Body of pancreas (tissue), 4 donors: Measurements from ENCODE around the gene SLC25A21.

ENCODE experiments used
- POLR2A ChIP-seq, 3 donors: fragments of 450-650 bp; IDR thresholded peaks; one replicate each; pipeline ENCODE4 v1.6.1; 2016; ENCODE audit warnings: antibody characterized with exemption in 3 of 3, mild to moderate bottlenecking in 2 of 3
- TF ChIP-seq, protein P1 (sequence below), 7 experiments: fragments of 450-650 bp in 4 of 7; fragments of 200-600 bp in 3 of 7; sonication (generic) in 3 of 7; IDR thresholded peaks; one replicate each; pipeline ENCODE4 v1.5.1; 2016 to 2019; ENCODE audit warnings: antibody characterized with exemption in 7 of 7

GRCh38 chr14:36986407-36986806 lies 186.0 kb downstream of the SLC25A21 start:
- TF ChIP-seq, protein P1, sequence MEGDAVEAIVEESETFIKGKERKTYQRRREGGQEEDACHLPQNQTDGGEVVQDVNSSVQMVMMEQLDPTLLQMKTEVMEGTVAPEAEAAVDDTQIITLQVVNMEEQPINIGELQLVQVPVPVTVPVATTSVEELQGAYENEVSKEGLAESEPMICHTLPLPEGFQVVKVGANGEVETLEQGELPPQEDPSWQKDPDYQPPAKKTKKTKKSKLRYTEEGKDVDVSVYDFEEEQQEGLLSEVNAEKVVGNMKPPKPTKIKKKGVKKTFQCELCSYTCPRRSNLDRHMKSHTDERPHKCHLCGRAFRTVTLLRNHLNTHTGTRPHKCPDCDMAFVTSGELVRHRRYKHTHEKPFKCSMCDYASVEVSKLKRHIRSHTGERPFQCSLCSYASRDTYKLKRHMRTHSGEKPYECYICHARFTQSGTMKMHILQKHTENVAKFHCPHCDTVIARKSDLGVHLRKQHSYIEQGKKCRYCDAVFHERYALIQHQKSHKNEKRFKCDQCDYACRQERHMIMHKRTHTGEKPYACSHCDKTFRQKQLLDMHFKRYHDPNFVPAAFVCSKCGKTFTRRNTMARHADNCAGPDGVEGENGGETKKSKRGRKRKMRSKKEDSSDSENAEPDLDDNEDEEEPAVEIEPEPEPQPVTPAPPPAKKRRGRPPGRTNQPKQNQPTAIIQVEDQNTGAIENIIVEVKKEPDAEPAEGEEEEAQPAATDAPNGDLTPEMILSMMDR (IDR thresholded peaks at IDR 0.05) = no peak
- no peak for TF ChIP-seq POLR2A (IDR thresholded peaks at IDR 0.05)
